NCI-H524 (cell line): ENCODE results near the gene PPM1G.
"Not testable (repeated sequence)": the region's sequence is repeated elsewhere in the genome, so short reads cannot be mapped to it uniquely, and the experiment has no call there.

Experiments used
- DNase-seq, 2 experiments: peaks; one replicate each; lab custom pipeline; 2025; lab: John Stamatoyannopoulos, UW

Gene PPM1G

GRCh38 chr2:27409321-27410073 lies at the start of gene PPM1G:
Gene PPM1G, minus strand, starts transcription at chr2:27409591. Its CDS starts 169 bp downstream, at chr2:27409422.
- peak; percentile 90 to 95 for DNase-seq

- DNase-seq, result no peak
These were observed 44.6 kb upstream of the PPM1G start for GRCh38 chr2:27453968-27454367.

- DNase-seq, result no peak
These were observed 41.7 kb upstream of the PPM1G start for GRCh38 chr2:27451095-27451494.

- no peak for DNase-seq
These were observed 39.0 kb upstream of the PPM1G start for GRCh38 chr2:27448381-27448780.

- DNase-seq, result no peak
These were observed 36.7 kb upstream of the PPM1G start for GRCh38 chr2:27446057-27446456.

- no peak for DNase-seq
These were observed 36.2 kb upstream of the PPM1G start for GRCh38 chr2:27445615-27446014.

- DNase-seq, result no peak
These were observed 35.8 kb upstream of the PPM1G start for GRCh38 chr2:27445155-27445554.

GRCh38 chr2:27442920-27443282 lies 33.5 kb upstream of the PPM1G start:
- no peak for DNase-seq

GRCh38 chr2:27441958-27442919 lies 32.8 kb upstream of the PPM1G start, which contains the start of gene KRTCAP3:
Gene KRTCAP3, plus strand, starts transcription at chr2:27442381. Its CDS starts 32 bp downstream, at chr2:27442413.
- no peak for DNase-seq

- no peak for DNase-seq
These were observed 32.0 kb upstream of the PPM1G start for GRCh38 chr2:27441226-27441926.

GRCh38 chr2:27435628-27436027 lies 26.2 kb upstream of the PPM1G start:
- no peak for DNase-seq

GRCh38 chr2:27431395-27431794 lies 22.0 kb upstream of the PPM1G start:
- no peak for DNase-seq

- peak; percentile 55 to 73 for DNase-seq
These were observed 19.7 kb upstream of the PPM1G start for GRCh38 chr2:27428978-27429541.

GRCh38 chr2:27428213-27428977 lies 19.0 kb upstream of the PPM1G start, which contains the start of gene NRBP1:
Gene NRBP1, plus strand, starts transcription at chr2:27428631. Its CDS starts 4,643 bp downstream, at chr2:27433274.
- peak; percentile 81 to 93 for DNase-seq

GRCh38 chr2:27427863-27428212 lies 18.4 kb upstream of the PPM1G start:
- DNase-seq, result no peak

GRCh38 chr2:27425039-27425438 lies 15.6 kb upstream of the PPM1G start:
- DNase-seq, result not testable (repeated sequence)

GRCh38 chr2:27422958-27423357 lies 13.6 kb upstream of the PPM1G start:
- DNase-seq, result no peak

GRCh38 chr2:27421660-27422250 lies 12.4 kb upstream of the PPM1G start:
- DNase-seq, result no peak

GRCh38 chr2:27420996-27421395 lies 11.6 kb upstream of the PPM1G start:
- DNase-seq, result no peak

- no peak for DNase-seq
These were observed 6.8 kb upstream of the PPM1G start for GRCh38 chr2:27416151-27416550.
